ENCODE results near the gene B3GAT3. TPM values are rescaled to one million over a fixed set of nuclear protein-coding genes. Genes with fewer than 3 reads are reported as not detected.
"Not testable (repeated sequence)": the region's sequence is repeated elsewhere in the genome, so short reads cannot be mapped to it uniquely, and the experiment has no call there.

The B3GAT3 gene
- total RNA-seq, 2 donors from 2014 or later, result 57.0 to 75.3 TPM

DNA sequence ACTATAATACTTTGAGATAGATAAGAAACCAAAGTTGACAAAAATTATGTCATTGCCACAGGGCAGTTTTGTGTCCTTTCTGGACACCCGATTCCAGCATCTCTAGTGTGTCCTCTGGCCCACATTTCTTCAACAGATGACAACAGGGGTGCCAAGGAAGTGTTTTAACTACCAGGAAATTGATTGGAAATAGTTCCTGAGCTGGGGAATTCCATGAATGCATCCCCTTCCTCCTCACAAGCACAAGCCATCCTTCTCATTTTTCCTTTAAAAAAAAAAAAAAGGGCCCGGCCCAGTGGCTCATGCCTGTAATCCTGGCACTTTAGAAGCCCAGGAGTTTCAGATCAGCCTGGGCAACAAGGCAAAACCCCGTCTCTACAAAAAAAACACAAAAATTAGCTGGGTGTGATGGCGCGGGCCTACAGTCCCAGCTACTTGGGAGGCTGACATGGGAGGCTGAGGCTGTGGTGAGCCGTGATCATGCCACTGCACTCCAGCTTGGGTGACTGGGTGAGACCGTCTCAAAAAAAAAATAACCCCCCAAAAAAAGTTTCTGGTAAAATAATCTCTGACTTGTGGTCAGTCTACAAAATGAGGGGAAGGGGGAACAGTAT, 797 bp upstream of the B3GAT3 start:
- intact Hi-C loops (cut with DNase I), result no loop called here
- WGBS, result 84% methylated on average over 7 of the region's 7 CpGs
- Histone ChIP-seq H3K27ac (peak overlapping the region; percentile 77 to 88), H3K27me3 (replicated peaks; ENCODE audit: insufficient read depth) (no peaks in the 10 kb centered on the region), H3K36me3 (peaks cover 5 to 13% of the 10 kb centered on the region in 2 donors), H3K4me1 (replicated peaks) (peaks cover 6% of the 10 kb centered on the region), H3K9me3 (no peaks in the 10 kb centered on the region), H3K4me3 (no peak overlapping the region)
- no peak for DNase-seq (ENCODE audit: low spot score)
- TF ChIP-seq, protein P1, sequence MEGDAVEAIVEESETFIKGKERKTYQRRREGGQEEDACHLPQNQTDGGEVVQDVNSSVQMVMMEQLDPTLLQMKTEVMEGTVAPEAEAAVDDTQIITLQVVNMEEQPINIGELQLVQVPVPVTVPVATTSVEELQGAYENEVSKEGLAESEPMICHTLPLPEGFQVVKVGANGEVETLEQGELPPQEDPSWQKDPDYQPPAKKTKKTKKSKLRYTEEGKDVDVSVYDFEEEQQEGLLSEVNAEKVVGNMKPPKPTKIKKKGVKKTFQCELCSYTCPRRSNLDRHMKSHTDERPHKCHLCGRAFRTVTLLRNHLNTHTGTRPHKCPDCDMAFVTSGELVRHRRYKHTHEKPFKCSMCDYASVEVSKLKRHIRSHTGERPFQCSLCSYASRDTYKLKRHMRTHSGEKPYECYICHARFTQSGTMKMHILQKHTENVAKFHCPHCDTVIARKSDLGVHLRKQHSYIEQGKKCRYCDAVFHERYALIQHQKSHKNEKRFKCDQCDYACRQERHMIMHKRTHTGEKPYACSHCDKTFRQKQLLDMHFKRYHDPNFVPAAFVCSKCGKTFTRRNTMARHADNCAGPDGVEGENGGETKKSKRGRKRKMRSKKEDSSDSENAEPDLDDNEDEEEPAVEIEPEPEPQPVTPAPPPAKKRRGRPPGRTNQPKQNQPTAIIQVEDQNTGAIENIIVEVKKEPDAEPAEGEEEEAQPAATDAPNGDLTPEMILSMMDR (IDR thresholded peaks at IDR 0.05), result no peak
- TF ChIP-seq POLR2A (IDR thresholded peaks at IDR 0.05) (no peak), POLR2AphosphoS5 (IDR thresholded peaks at IDR 0.05) (no peak)

DNA sequence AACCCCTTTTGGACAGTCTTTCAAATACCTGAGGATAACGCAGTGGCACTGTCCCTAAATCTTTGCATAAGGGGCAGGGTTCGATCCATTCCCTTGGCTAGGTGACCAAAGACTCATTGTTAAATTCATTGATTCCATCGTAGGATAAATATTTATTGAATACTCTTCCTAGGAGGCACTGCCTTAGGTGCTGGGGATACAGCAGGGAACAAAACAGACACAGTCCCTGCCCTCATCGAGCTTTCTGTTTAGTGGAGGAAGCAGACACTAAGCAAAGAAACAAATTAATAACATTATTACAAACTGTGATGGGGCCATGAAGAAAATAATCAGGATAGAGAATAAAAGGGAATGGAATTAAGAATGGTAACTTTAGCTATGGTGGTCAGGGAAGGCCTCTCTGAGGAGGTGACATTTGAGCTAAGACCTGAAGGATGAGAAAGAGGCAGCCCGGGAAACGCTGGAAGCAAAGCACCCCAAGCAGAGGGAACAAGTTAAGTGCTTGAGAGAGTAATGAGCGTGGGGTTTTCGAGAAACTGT, 689 bp downstream of the B3GAT3 start:
- H3K4me3 ChIP-seq, result peak overlapping the region; percentile 64
- intact Hi-C loops (cut with DNase I), result no loop called here
- H3K9me3 ChIP-seq, result no peaks in the 10 kb centered on the region
- H3K4me1 ChIP-seq (replicated peaks), result peaks cover 6% of the 10 kb centered on the region
- H3K27ac ChIP-seq, result peak overlapping the region; percentile 77 to 88
- DNase-seq (ENCODE audit: low spot score), result no peak
- 21% methylated on average over 8 of the region's 8 CpGs for WGBS
- peaks cover under 1 to 8% of the 10 kb centered on the region in 2 donors for H3K36me3 ChIP-seq
- no peaks in the 10 kb centered on the region for H3K27me3 ChIP-seq (replicated peaks; ENCODE audit: insufficient read depth)
- TF ChIP-seq POLR2A (IDR thresholded peaks at IDR 0.05), result no peak
- TF ChIP-seq, protein P1 (IDR thresholded peaks at IDR 0.05), result no peak
- TF ChIP-seq POLR2AphosphoS5 (IDR thresholded peaks at IDR 0.05), result no peak

DNA sequence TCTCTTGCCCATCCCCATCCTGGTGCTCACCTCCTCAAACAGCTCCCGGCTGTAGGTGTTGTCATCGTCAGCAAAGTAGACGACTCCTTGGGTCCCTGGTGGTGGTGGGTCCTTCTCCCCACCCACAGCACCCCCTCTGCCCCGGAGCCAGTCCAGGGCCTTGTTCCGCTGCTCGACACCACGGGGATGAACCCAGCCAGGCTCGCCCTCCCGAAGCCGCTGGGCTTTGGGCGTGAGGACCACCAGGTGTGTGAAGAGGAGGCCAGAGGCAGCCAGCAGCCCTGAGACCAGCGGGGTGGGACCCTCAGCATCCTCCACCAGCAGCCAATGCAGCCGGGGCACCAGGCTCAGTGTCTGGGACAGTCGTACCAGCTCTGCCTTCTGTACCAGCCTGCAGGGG, 4.8 kb downstream of the B3GAT3 start:
- DNase-seq (ENCODE audit: low spot score); H3K4me1 ChIP-seq (replicated peaks); H3K9me3 ChIP-seq; H3K27me3 ChIP-seq (replicated peaks; ENCODE audit: insufficient read depth); intact Hi-C loops (cut with DNase I); H3K4me3 ChIP-seq; H3K36me3 ChIP-seq; H3K27ac ChIP-seq: not testable (repeated sequence)
- 84% methylated on average over 8 of the region's 14 CpGs for WGBS

DNA sequence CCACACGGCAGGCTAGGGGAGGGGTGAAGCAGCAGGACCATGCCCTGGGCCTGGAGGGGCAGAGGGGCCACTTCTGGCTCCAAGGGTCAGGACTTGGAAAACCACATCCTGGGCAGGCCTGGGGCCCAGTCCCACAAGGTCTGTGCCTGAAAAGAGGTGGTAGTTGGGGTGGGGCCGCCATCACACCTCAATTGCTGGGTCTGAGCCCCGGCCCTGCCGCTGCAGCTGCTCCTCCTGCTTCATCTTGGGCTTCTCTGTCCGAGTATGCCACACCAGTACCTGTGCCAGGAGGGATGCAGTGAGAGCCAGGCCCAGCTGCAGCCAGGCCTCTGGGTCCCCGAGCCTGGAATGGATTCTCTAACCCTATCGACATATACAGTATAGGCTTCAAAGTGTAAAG, 6.3 kb downstream of the B3GAT3 start:
- H3K4me1 ChIP-seq (replicated peaks), result peaks cover 4% of the 10 kb centered on the region
- 96% methylated on average over 7 of the region's 7 CpGs for WGBS
- no peak for TF ChIP-seq POLR2A (IDR thresholded peaks at IDR 0.05)
- TF ChIP-seq POLR2AphosphoS5 (IDR thresholded peaks at IDR 0.05), result no peak
- TF ChIP-seq, protein P1 (IDR thresholded peaks at IDR 0.05), result no peak

DNA sequence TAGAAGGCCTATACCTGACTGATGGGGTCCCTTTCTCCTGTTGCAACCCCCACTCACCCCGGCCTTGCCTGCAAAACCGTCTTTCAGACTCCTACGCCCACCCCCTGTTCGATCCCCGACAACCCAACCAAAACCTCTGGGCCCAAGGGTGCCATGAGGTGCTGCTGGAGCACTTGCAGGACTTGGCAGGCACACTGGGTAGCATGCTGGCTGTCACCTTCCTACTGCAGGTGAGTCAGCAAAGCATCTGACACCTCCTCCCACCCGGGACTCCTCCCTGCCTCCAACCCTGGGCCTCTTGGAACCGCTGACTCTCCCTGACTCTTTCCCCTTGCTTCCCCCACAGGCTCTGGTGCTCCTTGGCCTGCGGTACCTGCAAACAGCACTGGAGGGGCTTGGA, 7.5 kb downstream of the B3GAT3 start:
- TF ChIP-seq, protein P1 (IDR thresholded peaks at IDR 0.05), result no peak
- no peak for TF ChIP-seq POLR2A (IDR thresholded peaks at IDR 0.05)
- TF ChIP-seq POLR2AphosphoS5 (IDR thresholded peaks at IDR 0.05), result no peak
- no peaks in the 10 kb centered on the region for H3K9me3 ChIP-seq
- peaks cover 3% of the 10 kb centered on the region for H3K4me1 ChIP-seq (replicated peaks)
- no peak overlapping the region for H3K4me3 ChIP-seq
- peak overlapping the region in 1 of 2 donors; percentile 97 for H3K27ac ChIP-seq
- H3K27me3 ChIP-seq (replicated peaks; ENCODE audit: insufficient read depth), result no peaks in the 10 kb centered on the region
- no peaks in the 10 kb centered on the region for H3K36me3 ChIP-seq
- WGBS, result 71% methylated on average over 8 of the region's 8 CpGs
- no peak for DNase-seq (ENCODE audit: low spot score)
- intact Hi-C loops (cut with DNase I), result loop anchor here (5.0 kb wide), 1 partner anchor 67 kb away; the partner anchor contains the start of gene AHNAK

More for the DNA sequence above, 6.3 kb downstream of the B3GAT3 start:
- Histone ChIP-seq H3K27me3 (replicated peaks; ENCODE audit: insufficient read depth) (no peaks in the 10 kb centered on the region), H3K27ac (no peak overlapping the region), H3K9me3 (no peaks in the 10 kb centered on the region), H3K4me3 (no peak overlapping the region), H3K36me3 (no peaks in the 10 kb centered on the region)
- DNase-seq (ENCODE audit: low spot score), result no peak
- intact Hi-C loops (cut with DNase I), result no loop called here

Measured in prostate gland (tissue), 2 donors.